HG02938 (cell line): ENCODE measurements around the gene NDRG4.

ENCODE experiments used
- ATAC-seq: cut with Tn5 transposase; IDR thresholded peaks from one replicate; pipeline ENCODE4 v1.9.1; 2021; ENCODE audit warnings: mild to moderate bottlenecking, moderate library complexity; ENCODE audit not compliant: unreplicated experiment

The NDRG4 gene, protein sequence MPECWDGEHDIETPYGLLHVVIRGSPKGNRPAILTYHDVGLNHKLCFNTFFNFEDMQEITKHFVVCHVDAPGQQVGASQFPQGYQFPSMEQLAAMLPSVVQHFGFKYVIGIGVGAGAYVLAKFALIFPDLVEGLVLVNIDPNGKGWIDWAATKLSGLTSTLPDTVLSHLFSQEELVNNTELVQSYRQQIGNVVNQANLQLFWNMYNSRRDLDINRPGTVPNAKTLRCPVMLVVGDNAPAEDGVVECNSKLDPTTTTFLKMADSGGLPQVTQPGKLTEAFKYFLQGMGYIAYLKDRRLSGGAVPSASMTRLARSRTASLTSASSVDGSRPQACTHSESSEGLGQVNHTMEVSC

DNA sequence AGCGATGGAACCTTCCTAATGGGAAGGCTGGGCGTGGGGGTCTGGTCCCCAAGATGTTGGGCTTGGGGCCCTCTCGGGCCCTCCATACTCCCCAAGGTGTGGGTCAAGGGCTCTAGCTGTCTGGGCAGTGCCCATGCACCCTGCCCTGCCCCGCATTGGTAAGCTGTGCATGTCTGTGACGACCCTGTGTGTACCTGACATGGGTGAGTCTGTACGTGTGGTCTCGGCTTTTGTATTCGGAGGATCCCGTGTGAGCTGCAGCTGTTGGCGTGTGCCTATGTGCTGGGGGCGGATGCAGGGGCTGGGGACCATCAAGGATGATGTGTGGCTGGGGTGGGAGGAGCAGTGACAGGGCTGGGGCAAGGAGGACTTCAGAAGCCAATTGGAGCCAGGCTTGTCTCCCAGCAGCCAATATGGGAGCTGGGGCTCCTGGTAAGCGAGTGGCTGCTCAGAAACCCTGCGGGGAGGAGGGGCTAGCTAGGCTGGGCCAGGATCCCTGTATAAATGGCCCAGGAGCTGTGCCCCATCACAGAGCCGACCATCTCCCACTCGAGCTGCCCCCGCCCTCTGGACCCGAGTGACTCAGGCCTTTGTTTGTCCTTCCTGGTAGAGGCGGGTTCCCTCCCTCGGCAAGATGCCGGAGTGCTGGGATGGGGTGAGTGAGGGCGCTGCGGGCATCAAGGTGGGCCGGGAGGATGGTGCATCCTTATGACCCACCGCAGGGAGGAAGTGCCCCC lies at the start of gene NDRG4:
TSS of gene NDRG4 (plus strand) at position 529 of the 737 bp plus-strand sequence. CDS start at position 635, 106 bp downstream.
- no peak for ATAC-seq

DNA sequence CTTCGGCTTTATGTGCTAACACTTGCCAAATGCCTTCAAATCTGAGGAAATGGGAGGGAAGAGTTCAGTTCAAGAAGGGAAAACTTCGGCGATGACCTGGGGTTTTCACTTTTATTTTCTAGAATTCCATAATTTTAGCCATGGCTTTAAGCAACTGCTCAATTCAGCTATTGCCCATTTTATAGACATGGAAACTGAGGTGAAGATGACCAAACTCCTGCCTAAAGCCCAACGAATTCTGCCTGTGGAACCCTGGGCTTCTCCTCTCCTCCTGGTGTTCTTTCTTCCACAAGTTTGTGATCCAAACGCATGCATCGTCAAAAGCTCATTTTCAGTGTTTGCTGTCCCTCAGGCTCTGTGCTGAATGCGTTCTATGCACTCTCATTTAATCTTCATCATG lies 49.4 kb upstream of the NDRG4 start:
- no peak for ATAC-seq

DNA sequence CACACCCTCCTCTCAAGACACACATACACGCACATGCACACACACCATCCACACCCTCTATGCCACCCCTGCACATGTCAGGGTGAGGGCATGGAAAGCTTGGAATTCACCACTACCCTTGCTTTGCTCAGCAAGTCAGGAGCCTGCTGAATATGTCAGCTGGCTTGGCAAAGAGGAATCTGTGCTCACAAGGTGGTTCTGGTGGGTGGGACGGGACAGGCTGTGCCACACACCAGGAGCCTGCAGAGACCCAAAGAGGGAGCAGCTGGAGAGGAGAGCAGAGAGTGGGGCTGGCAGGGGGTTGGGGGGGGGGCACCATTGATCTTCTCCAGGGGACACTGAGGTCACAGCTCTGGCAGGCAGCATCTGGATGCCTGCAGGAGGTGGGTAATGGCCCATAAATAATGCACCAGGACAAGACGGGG lies 48.7 kb upstream of the NDRG4 start:
- no peak for ATAC-seq

DNA sequence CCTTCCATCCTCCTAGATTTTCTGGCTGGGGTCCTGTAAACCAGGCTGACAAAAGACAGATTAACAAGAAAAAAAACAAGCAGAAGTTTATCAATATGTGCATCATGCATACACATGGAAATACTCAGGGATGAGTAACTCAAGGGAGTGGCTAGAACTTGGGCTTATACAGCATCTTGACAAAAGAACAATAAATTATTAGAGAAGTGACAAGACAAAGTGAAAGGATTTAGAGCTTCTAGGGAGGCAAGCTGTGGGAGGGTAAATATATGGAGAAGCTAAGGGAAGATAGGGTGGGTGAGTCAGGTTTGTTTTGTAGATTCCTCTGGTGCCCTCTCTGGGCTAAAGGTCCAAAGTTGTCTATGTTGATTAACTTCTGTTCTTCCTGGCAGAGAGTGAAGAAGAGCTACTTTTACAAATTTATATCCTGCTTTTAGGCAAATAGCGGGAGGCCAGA lies 48.0 kb upstream of the NDRG4 start:
- ATAC-seq, result no peak

DNA sequence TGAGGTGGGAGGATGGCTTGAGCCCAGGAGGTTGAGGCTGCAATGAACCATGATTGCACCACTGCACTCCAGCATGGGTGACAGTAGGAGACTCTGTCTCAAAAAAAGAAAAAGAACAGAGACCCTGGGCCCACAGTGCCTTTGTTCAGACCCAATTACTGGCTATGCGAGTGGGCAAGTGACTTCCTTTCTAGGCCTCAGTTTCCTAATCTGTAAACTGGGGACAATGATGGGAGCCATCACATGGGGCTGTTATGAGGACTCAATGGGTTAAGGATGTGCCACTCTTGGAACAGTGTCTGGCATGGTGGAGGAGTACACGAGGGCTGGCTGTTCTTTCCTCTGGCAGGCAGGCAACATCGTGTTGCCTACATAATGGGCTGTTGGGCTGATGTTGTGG lies 47.3 kb upstream of the NDRG4 start:
- ATAC-seq, result no peak

DNA sequence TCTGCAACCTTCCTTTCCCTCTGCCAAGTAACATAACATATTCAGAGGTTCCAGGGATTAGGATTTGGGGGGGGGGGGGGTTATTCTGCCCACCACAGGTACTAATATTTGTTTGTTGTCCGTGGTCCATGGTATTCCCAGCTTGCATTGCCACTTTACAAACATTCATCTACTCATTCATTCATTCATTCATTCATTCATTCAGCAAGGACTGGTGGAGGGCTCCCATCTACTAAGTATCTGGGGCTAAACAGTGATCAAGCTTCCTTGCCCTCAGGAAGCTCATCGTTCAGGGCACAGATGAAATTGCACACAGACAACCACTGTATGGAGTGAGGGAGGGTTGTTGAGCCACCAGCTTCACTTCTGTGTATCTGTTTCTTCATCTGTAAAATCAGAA lies 45.8 kb upstream of the NDRG4 start:
- ATAC-seq, result no peak

DNA sequence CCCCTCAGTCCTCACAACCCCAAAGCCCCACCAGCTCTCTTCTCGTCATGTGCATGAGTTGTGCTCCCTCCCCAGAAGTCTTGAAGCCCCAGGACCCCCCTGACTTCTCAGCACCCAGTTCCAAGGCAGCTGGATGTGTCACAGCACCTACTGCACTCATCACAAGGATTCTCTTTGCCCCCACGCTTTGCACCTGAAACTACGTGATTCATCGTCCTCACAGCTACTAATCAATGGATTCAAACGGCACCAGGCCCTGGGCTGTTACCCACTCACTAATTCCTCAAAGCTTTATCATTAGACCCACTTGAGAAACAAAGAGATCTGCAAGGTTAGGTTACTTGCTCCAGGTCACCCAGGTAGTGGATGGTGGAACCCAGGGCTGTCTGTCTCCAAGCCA lies 45.1 kb upstream of the NDRG4 start:
- no peak for ATAC-seq

DNA sequence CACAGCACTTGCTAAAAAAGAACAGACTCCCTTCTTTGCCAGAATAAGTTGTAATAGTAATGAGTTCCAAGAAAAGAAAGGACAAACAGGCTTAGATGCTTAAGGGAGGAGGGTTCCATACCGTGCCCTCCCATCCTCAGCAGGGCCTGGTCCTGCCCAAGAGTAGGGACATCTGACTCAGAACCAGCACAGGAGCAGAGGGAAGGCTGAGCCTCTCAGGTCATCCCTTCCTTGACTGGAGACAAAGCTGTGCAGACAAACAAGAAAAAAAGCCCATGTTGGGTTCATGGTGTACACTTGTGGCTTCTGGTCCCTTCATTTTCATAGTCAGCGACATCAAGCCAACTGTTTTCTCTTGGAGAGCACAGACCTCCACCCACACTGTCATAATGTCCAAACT lies 44.2 kb upstream of the NDRG4 start:
- ATAC-seq, result no peak

DNA sequence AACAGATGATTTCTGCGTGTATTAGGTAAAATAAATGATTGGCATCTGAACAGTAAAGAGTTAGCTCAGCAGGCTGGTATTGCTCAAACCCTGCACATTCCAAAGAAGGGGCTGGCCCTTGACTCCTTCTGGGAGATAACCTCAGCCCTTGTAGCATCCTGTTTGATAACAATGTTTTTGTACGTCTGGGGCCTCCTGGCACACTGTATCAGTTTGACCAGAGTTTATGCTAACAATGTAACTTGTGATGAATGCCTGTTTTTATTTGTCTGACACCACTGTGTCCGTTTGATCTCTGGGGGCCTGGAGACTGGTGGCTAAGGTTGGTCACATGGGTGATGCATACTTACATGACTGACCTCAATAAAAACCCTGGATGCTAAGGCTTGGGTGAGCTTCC lies 43.8 kb upstream of the NDRG4 start:
- no peak for ATAC-seq

DNA sequence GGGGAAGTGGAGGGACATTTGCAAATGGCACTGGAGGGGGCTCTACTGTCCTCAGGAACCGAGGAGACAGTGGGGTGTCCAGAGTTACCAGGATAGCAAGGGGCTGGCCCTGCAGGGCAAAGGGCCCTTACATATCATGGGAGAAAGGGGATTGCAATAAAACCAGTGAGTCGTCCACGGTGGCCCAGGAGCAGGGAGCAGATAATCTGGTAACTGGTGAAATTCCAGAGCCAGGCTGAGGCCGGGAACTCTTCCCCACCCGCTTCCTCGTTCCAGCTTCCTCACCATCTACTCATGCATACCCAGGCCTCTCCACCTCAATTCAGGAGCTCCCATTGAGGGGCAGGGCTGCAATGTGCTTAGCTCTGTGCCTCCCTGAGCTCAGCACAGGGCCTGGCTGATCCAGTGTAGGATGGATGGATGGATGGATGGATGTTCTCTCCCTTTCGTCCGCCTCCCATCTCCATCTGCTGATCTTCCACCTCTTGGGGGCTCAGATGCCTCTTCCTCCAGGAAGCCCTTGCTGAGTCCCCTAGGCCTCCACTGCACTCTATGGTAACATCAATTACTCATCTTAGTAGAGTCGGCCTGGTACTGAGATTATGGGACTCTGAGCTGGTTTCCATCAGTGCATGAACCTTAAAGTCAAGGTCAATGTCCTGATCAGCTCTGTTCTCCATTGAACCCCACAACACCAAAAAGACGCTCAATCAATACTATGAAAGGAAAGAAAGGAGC lies 41.2 kb upstream of the NDRG4 start:
- no peak for ATAC-seq

DNA sequence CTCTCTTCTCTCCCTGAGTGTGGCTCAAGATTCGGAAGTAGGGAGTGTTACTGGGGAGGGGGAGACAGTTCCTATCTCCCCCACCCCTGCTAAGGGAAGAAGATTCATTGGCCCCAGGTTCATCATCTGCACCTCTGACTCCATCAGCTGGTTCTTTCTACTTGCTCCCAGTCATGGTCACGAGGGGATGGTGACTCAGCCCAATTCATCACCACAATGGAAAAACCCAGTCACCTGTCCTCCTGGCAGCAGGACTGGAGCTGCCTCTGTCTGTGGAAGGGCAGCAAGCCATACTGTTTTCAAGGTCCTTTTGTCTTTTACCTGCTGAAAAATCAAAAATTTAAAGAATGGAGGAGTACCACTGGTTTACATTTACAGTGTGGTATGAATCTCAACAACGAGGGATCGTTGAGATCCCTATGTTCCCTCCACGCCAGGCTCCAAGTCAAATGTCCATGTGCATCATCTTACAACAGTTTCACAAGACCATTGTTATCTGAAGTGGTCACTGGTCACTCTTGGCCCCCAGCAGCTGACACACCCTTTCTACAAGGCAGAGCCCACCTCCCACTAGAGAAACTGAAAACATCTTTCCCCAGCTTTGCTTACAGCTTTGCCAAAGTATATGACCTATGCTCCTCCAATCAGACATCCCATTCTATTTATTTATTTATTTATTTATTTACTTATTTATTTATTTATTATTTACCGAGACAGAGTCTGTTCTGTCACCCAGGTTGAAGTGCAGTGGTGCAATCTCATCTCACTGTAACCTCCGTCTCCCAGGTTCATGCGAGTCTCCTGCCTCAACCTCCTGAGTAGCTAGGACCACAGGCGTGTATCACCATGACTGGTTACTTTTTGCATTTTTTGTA lies 40.4 kb upstream of the NDRG4 start:
- no peak for ATAC-seq

DNA sequence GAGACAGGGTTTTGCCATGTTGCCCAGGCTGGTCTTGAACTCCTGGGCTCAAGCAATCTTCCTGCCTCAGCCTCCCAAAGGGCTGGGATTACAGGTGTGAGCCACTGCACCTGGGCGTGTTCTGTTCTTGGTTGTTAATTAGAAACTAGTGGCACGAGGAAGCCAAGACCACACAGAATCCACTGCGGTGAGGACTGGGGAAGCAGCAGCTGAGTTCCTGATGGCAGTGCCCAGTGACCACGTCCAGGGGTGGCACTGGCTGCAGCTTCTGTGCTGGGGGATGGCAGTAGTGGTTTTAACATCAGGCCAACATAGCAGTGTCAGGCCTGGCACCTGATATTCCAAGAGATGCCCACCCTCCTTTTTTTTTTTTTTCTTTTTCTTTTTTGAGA lies 39.7 kb upstream of the NDRG4 start:
- ATAC-seq, result no peak

DNA sequence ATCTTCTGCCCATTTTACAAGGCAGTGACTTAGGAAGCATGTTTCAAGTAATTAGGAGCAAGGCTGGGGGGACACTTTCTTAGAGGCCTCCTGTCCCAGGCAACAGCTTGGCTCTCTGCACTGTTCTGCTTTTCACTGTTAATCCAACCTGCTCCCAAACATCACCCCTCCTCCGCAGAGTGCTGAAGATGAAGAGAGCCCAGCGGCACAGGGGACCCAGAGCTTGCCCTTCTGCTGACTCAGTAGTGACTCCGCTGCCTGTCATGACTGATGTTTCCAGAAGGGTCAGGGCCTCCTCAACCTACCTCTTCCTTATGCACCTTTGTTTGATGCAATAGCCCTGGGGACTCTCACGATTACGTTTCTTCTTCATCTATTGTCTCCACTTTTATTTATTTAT lies 38.9 kb upstream of the NDRG4 start:
- no peak for ATAC-seq

DNA sequence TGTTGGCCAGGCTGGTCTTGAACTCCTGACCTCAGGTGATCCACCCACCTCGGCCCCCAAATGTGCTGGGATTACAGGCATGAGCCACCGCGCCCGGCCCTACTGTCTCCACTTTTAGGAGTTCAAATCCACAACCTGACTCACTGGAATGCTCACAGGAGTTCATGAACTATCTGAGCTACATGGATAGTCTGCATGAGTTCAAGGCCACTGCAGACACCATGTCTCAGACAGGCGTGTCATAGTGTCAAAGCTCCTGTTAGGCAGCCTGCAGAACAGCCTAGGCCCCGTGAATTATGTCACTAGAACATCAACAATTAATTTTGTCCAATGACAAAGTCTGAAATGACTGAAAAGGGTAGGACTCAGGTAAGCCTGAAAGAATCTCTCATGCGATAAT lies 38.3 kb upstream of the NDRG4 start:
- ATAC-seq, result no peak

DNA sequence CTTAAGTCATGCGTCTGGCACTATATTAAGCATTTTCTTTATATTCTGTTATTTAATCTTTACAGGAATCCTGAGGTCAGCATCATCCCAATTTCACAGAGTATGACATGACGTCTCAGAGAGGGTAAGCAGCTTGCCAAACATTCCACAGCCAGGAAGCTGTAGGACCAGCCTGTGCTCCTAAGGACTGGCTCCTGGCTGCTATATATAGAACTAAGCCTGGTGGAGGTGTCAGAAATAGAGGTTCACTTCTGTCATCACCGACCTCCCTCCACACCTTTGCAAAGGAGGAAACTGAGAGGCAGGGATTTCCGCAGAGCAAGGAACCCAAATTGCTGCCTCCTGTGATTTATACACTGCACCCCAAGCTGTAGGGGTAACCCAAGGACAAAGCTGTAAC lies 37.9 kb upstream of the NDRG4 start:
- ATAC-seq, result no peak

DNA sequence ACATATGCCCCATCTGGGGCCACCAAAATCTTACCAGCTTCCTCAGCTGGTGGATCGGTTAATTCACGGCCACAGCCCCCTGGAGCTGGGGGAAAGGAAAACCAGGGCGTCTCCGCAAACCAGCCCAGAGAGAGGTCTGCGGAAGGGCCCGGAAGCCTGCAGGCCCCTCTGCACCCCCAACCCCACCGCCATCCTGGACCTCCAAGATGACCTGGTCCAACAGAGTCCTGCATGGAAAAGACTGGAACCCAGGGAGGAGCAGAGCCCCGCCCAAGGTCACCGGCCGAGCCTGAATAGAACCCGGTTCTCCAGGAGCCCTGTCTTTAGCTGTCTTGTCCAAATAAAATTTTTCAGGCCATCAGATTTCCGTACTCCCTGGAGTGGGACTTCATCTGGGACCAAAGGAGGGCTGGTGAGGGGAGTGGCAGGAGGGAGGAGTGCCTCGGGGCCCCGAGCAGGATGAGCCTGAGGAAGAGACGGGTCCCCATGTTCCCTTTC lies 37.4 kb upstream of the NDRG4 start:
- ATAC-seq, result no peak

DNA sequence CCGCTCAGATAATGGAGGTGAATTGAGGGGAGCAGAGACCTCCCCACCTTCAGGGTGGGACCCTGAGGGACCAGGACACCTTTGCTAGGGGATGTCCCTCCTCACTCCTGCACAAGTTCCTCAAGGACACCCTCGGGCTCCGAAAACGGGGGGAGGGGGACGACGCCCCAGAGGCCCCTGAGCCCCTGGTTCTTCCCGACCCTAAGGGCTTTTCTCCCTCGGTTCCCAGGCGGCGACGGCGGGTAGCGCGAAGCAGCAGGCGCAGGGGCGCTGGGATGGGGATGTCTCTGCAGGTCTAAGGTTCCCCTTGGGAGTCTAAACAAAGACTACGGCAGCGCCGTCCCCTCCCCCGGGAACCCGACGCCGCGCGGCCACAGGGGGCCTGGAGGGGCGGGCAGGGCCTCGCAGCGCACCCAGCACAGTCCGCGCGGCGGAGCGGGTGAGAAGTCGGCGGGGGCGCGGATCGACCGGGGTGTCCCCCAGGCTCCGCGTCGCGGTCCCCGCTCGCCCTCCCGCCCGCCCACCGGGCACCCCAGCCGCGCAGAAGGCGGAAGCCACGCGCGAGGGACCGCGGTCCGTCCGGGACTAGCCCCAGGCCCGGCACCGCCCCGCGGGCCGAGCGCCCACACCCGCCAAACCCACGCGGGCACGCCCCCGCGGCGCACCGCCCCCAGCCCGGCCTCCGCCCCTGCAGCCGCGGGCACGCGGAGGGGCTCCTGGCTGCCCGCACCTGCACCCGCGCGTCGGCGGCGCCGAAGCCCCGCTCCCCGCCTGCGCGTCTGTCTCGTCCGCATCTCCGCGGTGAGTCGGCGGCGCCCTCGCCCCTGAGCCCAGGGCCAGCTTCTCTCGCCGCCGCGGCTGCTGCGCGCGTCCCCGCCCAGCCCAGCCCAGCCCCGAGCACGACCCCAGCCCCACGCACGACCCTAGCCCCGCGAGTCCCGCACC lies 36.7 kb upstream of the NDRG4 start:
- no peak for ATAC-seq

DNA sequence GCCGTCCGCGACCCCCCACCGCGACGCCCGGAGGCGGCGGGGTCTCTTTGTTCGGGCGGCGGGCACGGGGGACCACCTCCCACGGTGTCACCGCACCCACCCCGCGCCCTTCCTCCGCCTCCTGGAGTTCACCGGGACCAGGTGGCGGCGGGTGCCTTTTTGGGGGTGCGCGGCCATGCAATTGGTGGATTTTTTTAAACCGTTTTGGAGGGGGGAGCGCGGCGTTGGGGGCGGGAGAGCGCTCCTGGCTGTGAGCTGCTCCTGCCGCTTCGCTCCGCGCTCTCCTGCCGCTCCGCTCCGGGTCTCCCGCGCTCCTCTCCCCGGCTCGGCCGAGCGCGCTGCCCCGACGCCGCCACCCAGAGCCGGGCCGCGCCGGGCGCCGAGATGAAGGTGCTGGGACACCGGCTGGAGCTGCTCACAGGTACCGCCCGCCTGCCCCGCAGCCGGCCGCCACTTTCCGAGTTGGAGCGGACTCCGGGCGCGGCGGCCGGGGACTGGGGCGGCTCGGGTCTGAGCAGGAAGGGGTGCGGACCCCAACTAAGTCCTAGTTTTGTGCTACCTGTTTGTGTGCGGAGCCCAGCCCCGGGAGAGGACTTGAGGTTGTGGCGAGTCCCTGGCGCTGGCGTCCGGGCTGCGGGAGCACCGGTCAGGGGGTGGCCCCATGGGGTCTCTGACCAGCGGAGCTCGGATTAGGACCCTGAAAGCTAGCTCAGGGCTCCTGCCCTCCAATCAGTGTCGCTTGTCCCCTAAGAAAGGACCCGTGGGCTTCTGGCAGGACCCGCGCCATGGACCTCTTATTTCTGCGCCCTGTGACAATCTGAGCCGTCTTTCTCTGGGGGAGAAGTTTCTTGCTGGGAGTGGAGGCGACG lies 35.7 kb upstream of the NDRG4 start:
- no peak for ATAC-seq
